Esophagus muscularis mucosa (tissue), 4 donors: ENCODE measurements around the gene POLR3E. TPM values are rescaled to one million over a fixed set of nuclear protein-coding genes. Genes with fewer than 3 reads are reported as not detected.

Experiments used
- DNase-seq: peaks from one replicate; pipeline ENCODE4 v3.0.0-alpha.2; 2017; ENCODE audit errors: extremely low spot score
- H3K27ac ChIP-seq, 4 donors: fragments of 200-600 bp; sonication (generic); replicated peaks in 1 of 4; 1 replicate in 3 of 4; 2 replicates in 1 of 4; pipeline ENCODE4 v1.5.1; 2016 to 2019; ENCODE audit warnings: mild to moderate bottlenecking in 1 of 4
- H3K27me3 ChIP-seq, 4 donors: fragments of 200-600 bp; sonication (generic); one replicate each; pipeline versions ENCODE4 v1.5.1 to v1.6.0; 2016 to 2019
- H3K36me3 ChIP-seq, 4 donors: fragments of 200-600 bp; sonication (generic); one replicate each; pipeline ENCODE4 v1.5.1; 2016 to 2019
- H3K4me1 ChIP-seq, 4 donors: fragments of 200-600 bp; sonication (generic); one replicate each; pipeline ENCODE4 v1.5.1; 2016 to 2019
- H3K4me3 ChIP-seq, 4 donors: fragments of 200-600 bp; sonication (generic); 1 replicate in 2 of 4; 2 replicates in 2 of 4; pipeline ENCODE4 v1.5.1; 2016 to 2019; ENCODE audit warnings: mild to moderate bottlenecking in 4 of 4, moderate library complexity in 1 of 4
- H3K9me3 ChIP-seq, 4 donors: fragments of 200-600 bp; sonication (generic); 1 replicate in 3 of 4; 2 replicates in 1 of 4; pipeline ENCODE4 v1.5.1; 2016 to 2019
- EP300 ChIP-seq: sonication (generic); formaldehyde crosslinking; IDR thresholded peaks from one replicate; pipeline ENCODE4 v1.6.1; 2017; ENCODE audit warnings: antibody characterized with exemption
- POLR2A ChIP-seq: fragments of 450-650 bp; IDR thresholded peaks from one replicate; pipeline ENCODE4 v1.6.1; 2017; ENCODE audit warnings: antibody characterized with exemption, moderate library complexity, mild to moderate bottlenecking, low read depth
- POLR2AphosphoS5 ChIP-seq, 2 donors: sonication (generic); formaldehyde crosslinking; IDR thresholded peaks; one replicate each; pipeline ENCODE4 v1.6.1; 2017; ENCODE audit warnings: antibody characterized with exemption in 2 of 2
- WGBS: methylation state at CpG from one replicate; pipeline ENCODE4 v1.1.5; 2018; 5-methylcytosine and 5-hydroxymethylcytosine counted together
- intact Hi-C: fragments of 100-400 bp; cut with DNase I; formaldehyde crosslinking; loops from one replicate; pipeline ENCODE4 v1.15.1; 2023
- total RNA-seq, 4 donors: library from RNA; depleted of rRNA; stranded (reverse); fragments of >200 nt; gene quantifications; one replicate each; pipeline versions ENCODE4 v1.1.0 to v1.2.1, GENCODE V29; 2016
- TF ChIP-seq, protein P1 (sequence below), 3 experiments: fragments of 200-600 bp in 2 of 3; fragments of 450-650 bp in 1 of 3; sonication (generic) in 2 of 3; IDR thresholded peaks; one replicate each; pipeline ENCODE4 v1.5.1; 2017 to 2019; ENCODE audit warnings: antibody characterized with exemption in 3 of 3, mild to moderate bottlenecking in 2 of 3, moderate library complexity in 1 of 3

The POLR3E gene
- total RNA-seq, 4 donors from 2014 or later = 39.9 to 50.7 (median 49.0) TPM

DNA sequence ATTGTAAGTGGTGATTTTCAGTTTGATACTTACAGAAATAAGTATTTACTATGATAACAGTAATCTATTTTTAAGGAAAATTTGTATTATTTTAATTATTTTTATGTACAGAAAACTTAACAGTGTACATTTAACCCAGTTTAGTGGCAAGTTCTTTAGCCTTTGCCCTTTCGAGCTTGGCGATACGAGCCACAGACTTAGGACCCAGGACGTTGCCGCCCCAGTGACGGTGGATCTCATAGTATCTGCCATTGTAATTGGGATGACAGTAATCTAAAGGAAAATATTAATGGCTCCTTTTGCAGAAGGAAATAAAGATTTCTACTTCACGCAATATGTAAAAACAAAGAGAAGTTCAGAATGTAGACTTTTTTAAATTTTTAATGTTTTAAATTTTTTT lies 82.4 kb downstream of the POLR3E start:
- H3K36me3 ChIP-seq = peaks cover 0 to 4% (median 0%) of the 10 kb centered on the region in 4 donors
- TF ChIP-seq POLR2AphosphoS5 (IDR thresholded peaks at IDR 0.05) (no peak), EP300 (no peak), POLR2A (no peak)
- TF ChIP-seq, protein P1, sequence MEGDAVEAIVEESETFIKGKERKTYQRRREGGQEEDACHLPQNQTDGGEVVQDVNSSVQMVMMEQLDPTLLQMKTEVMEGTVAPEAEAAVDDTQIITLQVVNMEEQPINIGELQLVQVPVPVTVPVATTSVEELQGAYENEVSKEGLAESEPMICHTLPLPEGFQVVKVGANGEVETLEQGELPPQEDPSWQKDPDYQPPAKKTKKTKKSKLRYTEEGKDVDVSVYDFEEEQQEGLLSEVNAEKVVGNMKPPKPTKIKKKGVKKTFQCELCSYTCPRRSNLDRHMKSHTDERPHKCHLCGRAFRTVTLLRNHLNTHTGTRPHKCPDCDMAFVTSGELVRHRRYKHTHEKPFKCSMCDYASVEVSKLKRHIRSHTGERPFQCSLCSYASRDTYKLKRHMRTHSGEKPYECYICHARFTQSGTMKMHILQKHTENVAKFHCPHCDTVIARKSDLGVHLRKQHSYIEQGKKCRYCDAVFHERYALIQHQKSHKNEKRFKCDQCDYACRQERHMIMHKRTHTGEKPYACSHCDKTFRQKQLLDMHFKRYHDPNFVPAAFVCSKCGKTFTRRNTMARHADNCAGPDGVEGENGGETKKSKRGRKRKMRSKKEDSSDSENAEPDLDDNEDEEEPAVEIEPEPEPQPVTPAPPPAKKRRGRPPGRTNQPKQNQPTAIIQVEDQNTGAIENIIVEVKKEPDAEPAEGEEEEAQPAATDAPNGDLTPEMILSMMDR (IDR thresholded peaks at IDR 0.05) = no peak
- intact Hi-C loops = loop anchor here (5.0 to 10.0 kb wide), 2 partner anchors 43 to 175 kb away; partner anchors contain the start of gene EEF2K
- no peaks in the 10 kb centered on the region for H3K9me3 ChIP-seq
- no peaks in the 10 kb centered on the region for H3K27me3 ChIP-seq
- peaks cover 6 to 8% (median 7%) of the 10 kb centered on the region in 4 donors for H3K4me1 ChIP-seq
- no peak for DNase-seq
- H3K4me3 ChIP-seq = no peak overlapping the region
- no peak overlapping the region for H3K27ac ChIP-seq
- WGBS = 98% methylated on average over 7 of the region's 7 CpGs

DNA sequence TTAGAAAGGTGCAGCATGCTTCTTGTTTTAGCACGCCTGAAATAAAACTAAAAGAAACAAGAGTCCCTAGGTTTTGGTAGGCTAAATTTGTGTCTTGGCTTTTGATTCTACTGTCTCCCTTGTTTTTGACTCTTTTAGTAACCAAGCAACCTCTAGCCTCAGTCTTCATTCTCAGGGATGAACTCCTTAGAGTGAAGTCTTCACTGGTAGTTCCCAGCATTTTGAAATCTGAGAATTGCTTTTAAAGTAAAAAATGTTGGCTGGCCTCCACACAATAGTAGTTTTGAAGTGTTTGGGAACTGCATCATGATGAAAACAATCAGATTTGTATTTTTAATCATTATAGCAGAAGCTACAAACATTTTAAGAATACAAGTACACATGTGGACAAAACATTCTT lies 83.3 kb downstream of the POLR3E start:
- Histone ChIP-seq H3K4me1 (peaks cover 0 to 2% (median 1%) of the 10 kb centered on the region in 4 donors), H3K9me3 (no peaks in the 10 kb centered on the region), H3K4me3 (no peak overlapping the region), H3K27ac (no peak overlapping the region), H3K27me3 (no peaks in the 10 kb centered on the region), H3K36me3 (peaks cover 0 to 4% (median 0%) of the 10 kb centered on the region in 4 donors)
- 70% methylated on average over 1 of the region's 1 CpG for WGBS
- TF ChIP-seq POLR2AphosphoS5 (IDR thresholded peaks at IDR 0.05) (no peak), EP300 (no peak), POLR2A (no peak)
- TF ChIP-seq, protein P1 (IDR thresholded peaks at IDR 0.05) = no peak
- no peak for DNase-seq
- intact Hi-C loops = loop anchor here (5.0 kb wide), 1 partner anchor 42 kb away; no protein-coding TSS in a partner anchor

DNA sequence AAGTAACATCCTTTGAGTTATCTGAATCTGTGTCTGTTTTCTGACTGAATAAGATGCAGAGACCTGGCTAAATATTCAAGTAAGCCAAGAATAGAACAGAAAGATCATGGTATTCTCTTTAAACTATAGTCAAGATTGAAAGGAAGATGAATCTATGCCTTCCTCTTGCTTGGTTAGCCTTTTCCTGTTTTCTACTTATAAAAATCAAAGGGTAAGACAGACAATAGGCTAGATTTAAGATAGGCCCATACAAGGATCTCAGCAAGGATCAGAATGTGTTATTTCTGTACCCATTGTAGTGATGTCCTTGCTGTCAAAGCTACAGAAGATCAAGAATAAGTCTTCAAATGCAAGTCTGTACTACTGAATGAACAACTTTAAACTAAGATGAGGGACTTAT lies 84.2 kb downstream of the POLR3E start:
- H3K27ac ChIP-seq = no peak overlapping the region
- DNase-seq = no peak
- TF ChIP-seq POLR2AphosphoS5 (IDR thresholded peaks at IDR 0.05) = no peak
- no peak for TF ChIP-seq POLR2A
- TF ChIP-seq, protein P1 (IDR thresholded peaks at IDR 0.05) = no peak
- TF ChIP-seq EP300 = no peak
- H3K27me3 ChIP-seq = no peaks in the 10 kb centered on the region
- no peaks in the 10 kb centered on the region for H3K9me3 ChIP-seq
- H3K4me3 ChIP-seq = no peak overlapping the region
- H3K36me3 ChIP-seq = peaks cover 0 to 4% (median 0%) of the 10 kb centered on the region in 4 donors
- intact Hi-C loops = loop anchor here (5.0 kb wide), 1 partner anchor 41 kb away; no protein-coding TSS in a partner anchor
- no peaks in the 10 kb centered on the region for H3K4me1 ChIP-seq

DNA sequence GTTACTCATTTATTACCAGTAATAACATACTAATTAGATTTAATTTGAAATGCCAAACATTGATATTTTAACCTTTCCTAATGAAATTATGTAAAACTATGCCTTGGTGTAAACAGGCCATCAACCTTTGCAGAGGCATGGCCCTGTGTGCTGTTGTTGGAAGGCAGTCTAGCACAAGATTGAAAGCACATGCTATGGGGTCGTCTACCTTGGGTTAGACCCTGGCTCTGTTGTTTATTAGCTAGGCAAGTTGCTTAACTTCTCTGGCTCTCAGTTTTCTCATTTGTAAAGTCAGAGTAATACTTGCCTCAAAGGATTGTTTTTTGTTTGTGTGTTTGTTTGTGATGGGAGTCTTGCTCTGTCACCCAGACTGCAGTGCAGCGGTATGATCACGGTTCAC lies 86.6 kb downstream of the POLR3E start:
- WGBS = 97% methylated on average over 3 of the region's 3 CpGs
- no peak overlapping the region for H3K4me3 ChIP-seq
- intact Hi-C loops = loop anchor here (5.0 kb wide), 1 partner anchor 38 kb away; no protein-coding TSS in a partner anchor
- H3K9me3 ChIP-seq = no peaks in the 10 kb centered on the region
- H3K4me1 ChIP-seq = peaks cover 0 to 10% (median 9%) of the 10 kb centered on the region in 4 donors
- no peak for TF ChIP-seq EP300
- TF ChIP-seq POLR2AphosphoS5 (IDR thresholded peaks at IDR 0.05) = no peak
- TF ChIP-seq, protein P1 (IDR thresholded peaks at IDR 0.05) = no peak
- TF ChIP-seq POLR2A = no peak
- H3K36me3 ChIP-seq = peaks cover 0 to 4% (median 0%) of the 10 kb centered on the region in 4 donors
- no peaks in the 10 kb centered on the region for H3K27me3 ChIP-seq
- H3K27ac ChIP-seq = no peak overlapping the region
- DNase-seq = no peak

Other genes with a start within 250 kb of the POLR3E start
- gene VWA3A, start 204.9 kb upstream of the POLR3E start, total RNA-seq = under 1 TPM in 3 of 4 donors, not detected in 1; 0.06 to 0.42 (median 0.17) TPM
- not detected for gene SDR42E2, start 134.9 kb upstream of the POLR3E start, total RNA-seq
- gene EEF2K, start 91.1 kb upstream of the POLR3E start, total RNA-seq = 10 to 100 TPM; 18.1 to 37.7 (median 31.6) TPM
- 10 to 100 TPM; 37.0 to 54.0 (median 39.5) TPM for gene CDR2, start 77.2 kb downstream of the POLR3E start, total RNA-seq
- 100 to 1,000 TPM in 1 of 4 donors, 10 to 100 TPM in 3; 41.8 to 199 (median 77.1) TPM for gene NPIPB5, start 213.5 kb downstream of the POLR3E start, total RNA-seq